GM23248 (cell line): Measurements from ENCODE around the gene CREG1.

Experiments used
- EZH2 ChIP-seq: fragments of 200-600 bp; sonication (generic); IDR thresholded peaks from 2 replicates; pipeline ENCODE4 v1.6.1; 2018; ENCODE audit warnings: antibody characterized with exemption, mild to moderate bottlenecking; ENCODE audit not compliant: insufficient read depth, poor library complexity, severe bottlenecking
- EZH2phosphoT487 ChIP-seq: fragments of 200-600 bp; sonication (generic); IDR thresholded peaks from 2 replicates; pipeline ENCODE4 v1.6.1; 2018; ENCODE audit warnings: antibody characterized with exemption, moderate library complexity, mild to moderate bottlenecking, low read depth; ENCODE audit not compliant: insufficient read depth

GRCh38 chr1:167578939-167579521 lies 25.5 kb upstream of the CREG1 start:
- TF ChIP-seq EZH2phosphoT487 (no peak), EZH2 (no peak)
